ENCODE data around the gene FSHR.

Gene FSHR

GRCh38 chr2:48929571-48930301 is 224.6 kb downstream of the FSHR start:
- no peaks in the 10 kb centered on the region for H3K36me3 ChIP-seq (ENCODE audit: control insufficient read depth, insufficient read depth, low read length)
- no peaks in the 10 kb centered on the region for H3K27me3 ChIP-seq (ENCODE audit: control insufficient read depth, insufficient read depth, low read length)
- no peaks in the 10 kb centered on the region for H3K9me3 ChIP-seq (ENCODE audit: control insufficient read depth, insufficient read depth, low read length)
- H3K4me3 ChIP-seq (ENCODE audit: low read depth, low read length) = no peak overlapping the region
- H3K4me1 ChIP-seq (ENCODE audit: control insufficient read depth, insufficient read depth, low read length) = no peaks in the 10 kb centered on the region
- no peak overlapping the region for H3K9ac ChIP-seq (ENCODE audit: low read depth, low read length)

- Histone ChIP-seq H3K9me3 (ENCODE audit: control insufficient read depth, insufficient read depth, low read length) (no peaks in the 10 kb centered on the region), H3K9ac (ENCODE audit: low read depth, low read length) (no peak overlapping the region), H3K27me3 (ENCODE audit: control insufficient read depth, insufficient read depth, low read length) (no peaks in the 10 kb centered on the region), H3K4me1 (ENCODE audit: control insufficient read depth, insufficient read depth, low read length) (no peaks in the 10 kb centered on the region), H3K4me3 (ENCODE audit: low read depth, low read length) (no peak overlapping the region), H3K36me3 (ENCODE audit: control insufficient read depth, insufficient read depth, low read length) (no peaks in the 10 kb centered on the region)
These were observed 227.0 kb downstream of the FSHR start for GRCh38 chr2:48927355-48927754.

- no peaks in the 10 kb centered on the region for H3K4me1 ChIP-seq (ENCODE audit: control insufficient read depth, insufficient read depth, low read length)
- H3K4me3 ChIP-seq (ENCODE audit: low read depth, low read length) = no peak overlapping the region
- no peaks in the 10 kb centered on the region for H3K9me3 ChIP-seq (ENCODE audit: control insufficient read depth, insufficient read depth, low read length)
These were observed 238.4 kb downstream of the FSHR start for GRCh38 chr2:48915884-48916283.

DNA sequence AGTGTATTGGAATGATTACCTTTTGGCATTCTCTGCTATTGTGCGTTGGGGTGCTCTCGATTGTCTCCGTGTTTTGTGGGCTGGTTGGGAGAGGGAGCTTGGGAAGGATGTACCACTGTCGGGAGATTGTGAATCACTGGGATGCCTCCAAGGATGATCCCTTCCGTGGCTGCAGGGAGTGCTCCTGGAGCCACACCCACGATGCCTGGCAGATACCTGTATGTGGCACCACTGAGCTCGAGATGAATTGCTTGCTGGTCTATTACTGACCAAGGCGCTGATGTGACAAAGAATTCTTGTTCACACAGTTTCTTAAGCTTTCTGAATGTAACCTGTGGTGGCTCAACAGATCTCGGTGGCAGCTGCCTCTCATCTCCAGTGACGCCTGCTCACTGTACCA is 239.1 kb downstream of the FSHR start:
- Histone ChIP-seq H3K4me1 (ENCODE audit: control insufficient read depth, insufficient read depth, low read length) (no peaks in the 10 kb centered on the region), H3K27me3 (ENCODE audit: control insufficient read depth, insufficient read depth, low read length) (no peaks in the 10 kb centered on the region), H3K9ac (ENCODE audit: low read depth, low read length) (no peak overlapping the region), H3K36me3 (ENCODE audit: control insufficient read depth, insufficient read depth, low read length) (no peaks in the 10 kb centered on the region), H3K9me3 (ENCODE audit: control insufficient read depth, insufficient read depth, low read length) (no peaks in the 10 kb centered on the region), H3K4me3 (ENCODE audit: low read depth, low read length) (no peak overlapping the region)

More at GRCh38 chr2:48915884-48916283, 238.4 kb downstream of the FSHR start:
- H3K36me3 ChIP-seq (ENCODE audit: control insufficient read depth, insufficient read depth, low read length) = no peaks in the 10 kb centered on the region
- H3K9ac ChIP-seq (ENCODE audit: low read depth, low read length) = no peak overlapping the region
- H3K27me3 ChIP-seq (ENCODE audit: control insufficient read depth, insufficient read depth, low read length) = no peaks in the 10 kb centered on the region

DNA sequence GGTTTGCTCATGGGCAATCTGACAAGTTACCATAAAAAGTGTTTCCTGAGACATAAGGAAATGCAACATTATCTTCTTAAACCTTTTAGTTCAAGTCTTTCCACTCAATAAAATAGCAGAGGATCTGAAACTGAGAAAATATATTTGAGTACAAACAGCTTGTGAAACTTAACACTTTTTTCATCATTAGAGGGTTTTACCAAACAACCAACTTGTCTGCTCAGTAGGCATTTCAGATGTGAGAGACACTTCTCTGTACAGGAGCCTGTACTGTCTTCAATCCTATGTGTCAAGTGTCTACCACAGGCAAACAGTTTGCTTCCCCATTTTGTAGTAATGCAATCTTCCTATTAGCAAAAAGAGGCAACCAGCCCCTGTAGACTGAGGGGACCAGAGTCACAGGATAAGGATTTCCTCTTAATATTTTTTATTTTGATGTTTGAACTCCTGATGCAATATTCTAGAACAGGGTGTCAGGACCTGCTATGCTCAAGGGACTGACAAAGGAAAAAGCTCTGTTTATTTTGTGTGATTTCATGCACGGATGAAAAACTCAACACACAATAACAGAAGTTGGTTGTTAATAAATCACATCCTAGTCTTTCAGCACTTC is 239.7 kb downstream of the FSHR start:
- no peaks in the 10 kb centered on the region for H3K27me3 ChIP-seq (ENCODE audit: control insufficient read depth, insufficient read depth, low read length)
- no peaks in the 10 kb centered on the region for H3K9me3 ChIP-seq (ENCODE audit: control insufficient read depth, insufficient read depth, low read length)
- H3K36me3 ChIP-seq (ENCODE audit: control insufficient read depth, insufficient read depth, low read length) = no peaks in the 10 kb centered on the region
- H3K4me3 ChIP-seq (ENCODE audit: low read depth, low read length) = no peak overlapping the region
- no peaks in the 10 kb centered on the region for H3K4me1 ChIP-seq (ENCODE audit: control insufficient read depth, insufficient read depth, low read length)
- H3K9ac ChIP-seq (ENCODE audit: low read depth, low read length) = no peak overlapping the region
